ENCODE data around the gene MYCN.
A peak's percentile ranks its signal among the peaks of the same experiment; 100 is the strongest.
"Not testable (repeated sequence)": the region's sequence is repeated elsewhere in the genome, so short reads cannot be mapped to it uniquely, and the experiment has no call there.

The MYCN gene

GRCh38 chr2:15943378-15944280 lies 3.3 kb downstream of the MYCN start:
- DNase-seq (ENCODE audit: low spot score): peak; percentile 75

- no peak for DNase-seq (ENCODE audit: low spot score)
Observed at GRCh38 chr2:15944325-15945017, 4.1 kb downstream of the MYCN start.

GRCh38 chr2:15945909-15946705 lies 5.8 kb downstream of the MYCN start:
- no peak for DNase-seq (ENCODE audit: low spot score)

GRCh38 chr2:15946983-15947382 lies 6.6 kb downstream of the MYCN start:
- no peak for DNase-seq (ENCODE audit: low spot score)

GRCh38 chr2:15947431-15947830 lies 7.1 kb downstream of the MYCN start:
- no peak for DNase-seq (ENCODE audit: low spot score)

GRCh38 chr2:15948704-15948957 lies 8.3 kb downstream of the MYCN start:
- no peak for DNase-seq (ENCODE audit: low spot score)

GRCh38 chr2:15949126-15949525 lies 8.8 kb downstream of the MYCN start:
- DNase-seq (ENCODE audit: low spot score): no peak

- DNase-seq (ENCODE audit: low spot score): no peak
Observed at GRCh38 chr2:15949551-15949950, 9.2 kb downstream of the MYCN start.

GRCh38 chr2:15950088-15950952 lies 10.0 kb downstream of the MYCN start:
- DNase-seq (ENCODE audit: low spot score): no peak

- DNase-seq (ENCODE audit: low spot score): not testable (repeated sequence)
Observed at GRCh38 chr2:15951936-15952335, 11.6 kb downstream of the MYCN start.

GRCh38 chr2:15952451-15953146 lies 12.2 kb downstream of the MYCN start:
- no peak for DNase-seq (ENCODE audit: low spot score)

- no peak for DNase-seq (ENCODE audit: low spot score)
Observed at GRCh38 chr2:15953147-15953630, 12.8 kb downstream of the MYCN start.

- DNase-seq (ENCODE audit: low spot score): no peak
Observed at GRCh38 chr2:15953891-15954680, 13.7 kb downstream of the MYCN start.

- no peak for DNase-seq (ENCODE audit: low spot score)
Observed at GRCh38 chr2:15954761-15955160, 14.4 kb downstream of the MYCN start.

GRCh38 chr2:15955232-15955988 lies 15.1 kb downstream of the MYCN start:
- no peak for DNase-seq (ENCODE audit: low spot score)

GRCh38 chr2:15956230-15956629 lies 15.9 kb downstream of the MYCN start:
- DNase-seq (ENCODE audit: low spot score): no peak

GRCh38 chr2:15956751-15957736 lies 16.7 kb downstream of the MYCN start:
- no peak for DNase-seq (ENCODE audit: low spot score)

Data from iPS-NIHi11 (cell line).